ENCODE measurements around the gene USP9X. TPM values are rescaled to one million over a fixed set of nuclear protein-coding genes. Genes with fewer than 3 reads are reported as not detected.
"Not testable (repeated sequence)": the region's sequence is repeated elsewhere in the genome, so short reads cannot be mapped to it uniquely, and the experiment has no call there.

USP9X gene
- total and polyA plus RNA-seq, 4 experiments from 2014 or later = 12.9 to 78.2 (median 53.4) TPM

DNA sequence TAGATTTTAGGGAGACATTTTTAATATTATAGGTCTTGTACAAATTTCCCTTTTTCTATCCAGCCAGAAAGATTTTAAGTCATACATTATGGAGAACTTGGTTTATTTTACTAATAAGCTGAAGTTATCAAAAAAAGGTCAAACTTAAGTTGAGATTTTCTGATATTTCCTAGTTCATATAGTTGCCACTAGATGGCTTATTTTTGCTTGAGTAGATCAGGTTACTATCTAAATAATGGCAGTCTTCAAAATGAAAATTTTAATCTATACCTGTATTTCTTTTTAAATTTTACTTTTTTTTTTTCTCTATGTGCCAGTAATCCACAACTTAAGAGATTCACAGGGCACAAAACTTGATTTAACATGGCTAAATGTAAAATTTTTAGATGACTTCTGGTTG lies 52.3 kb downstream of the USP9X start:
- Mint-ChIP-seq H3K27ac (no peak overlapping the region), H3K27me3 (no peaks in the 10 kb centered on the region), H3K4me3 (no peak overlapping the region), H3K4me1 (peaks cover 0 to 5% (median 2%) of the 10 kb centered on the region in 4 donors), H3K9me3 (no peaks in the 10 kb centered on the region), H3K36me3 (peaks cover 40 to 54% of the 10 kb centered on the region in 2 donors)
- Histone ChIP-seq H3K9me3 (ENCODE audit: control insufficient read depth in 1 of 2, low read length in 2 of 2) (no peaks in the 10 kb centered on the region), H3K36me3 (ENCODE audit: insufficient read depth, low read length) (peaks cover 10% of the 10 kb centered on the region), H3K4me3 (ENCODE audit: low read length in 2 of 2) (no peak overlapping the region), H3K27me3 (ENCODE audit: insufficient read depth, low read length) (no peaks in the 10 kb centered on the region), H3K4me1 (ENCODE audit: insufficient read depth, low read length) (no peaks in the 10 kb centered on the region), H3K27ac (ENCODE audit: low read depth, low read length) (no peak overlapping the region)
- POLR2A ChIA-PET (ENCODE audit: partially characterized antibody) = no interaction called here
- DNase-seq = no peak
- intact Hi-C loops (cut with micrococcal nuclease) = no loop called here
- CTCF ChIA-PET (ENCODE audit: partially characterized antibody) = interaction anchor here (0.6 to 2.3 kb wide), 3 partner anchors 15 to 486 kb away, joined by 3 to 5 read pairs (median 4); no protein-coding TSS in a partner anchor

GRCh38 chrX:41142130-41142910 lies 57.1 kb downstream of the USP9X start:
- no peaks in the 10 kb centered on the region for H3K9me3 Mint-ChIP-seq
- intact Hi-C loops (cut with micrococcal nuclease) = no loop called here
- Histone ChIP-seq H3K36me3 (ENCODE audit: insufficient read depth, low read length) (peaks cover 17% of the 10 kb centered on the region), H3K9me3 (ENCODE audit: control insufficient read depth in 1 of 2, low read length in 2 of 2) (no peaks in the 10 kb centered on the region), H3K4me1 (ENCODE audit: insufficient read depth, low read length) (no peaks in the 10 kb centered on the region), H3K27ac (ENCODE audit: low read depth, low read length) (no peak overlapping the region), H3K27me3 (ENCODE audit: insufficient read depth, low read length) (no peaks in the 10 kb centered on the region), H3K4me3 (ENCODE audit: low read length in 2 of 2) (no peak overlapping the region)
- peaks cover 37 to 45% of the 10 kb centered on the region in 2 donors for H3K36me3 Mint-ChIP-seq
- peaks cover 0 to 5% (median 3%) of the 10 kb centered on the region in 4 donors for H3K4me1 Mint-ChIP-seq
- H3K4me3 Mint-ChIP-seq = no peak overlapping the region
- no peak for DNase-seq
- CTCF ChIA-PET (ENCODE audit: partially characterized antibody) = interaction anchor here (0.9 to 1.3 kb wide), 2 partner anchors 38 to 262 kb away, joined by 3 read pairs; no protein-coding TSS in a partner anchor
- H3K27ac Mint-ChIP-seq = no peak overlapping the region
- POLR2A ChIA-PET (ENCODE audit: partially characterized antibody) = no interaction called here
- H3K27me3 Mint-ChIP-seq = no peaks in the 10 kb centered on the region

DNA sequence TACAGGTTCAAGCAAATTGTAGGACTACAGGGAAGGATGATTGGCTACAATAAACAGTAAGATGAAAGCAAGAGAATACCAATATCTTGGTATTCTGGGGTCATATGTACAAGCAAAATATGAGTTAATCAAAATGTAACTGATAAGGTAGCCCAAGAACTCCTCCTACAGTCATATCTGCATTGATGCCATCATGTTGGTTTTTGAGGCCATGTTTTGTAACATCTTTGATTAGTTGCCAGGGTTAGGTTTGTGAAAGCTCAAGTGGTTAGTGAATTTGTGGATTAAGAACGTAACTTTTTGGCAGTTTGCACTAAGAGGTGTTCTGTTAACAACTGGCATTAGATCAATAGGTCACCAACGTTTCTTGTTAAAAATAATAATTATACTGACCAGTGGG lies 59.6 kb downstream of the USP9X start:
- CTCF ChIA-PET (ENCODE audit: partially characterized antibody) = interaction anchor here (0.6 kb wide), 1 partner anchor 33 kb away, joined by 4 read pairs; no protein-coding TSS in a partner anchor
- H3K9me3 Mint-ChIP-seq = no peaks in the 10 kb centered on the region
- Histone ChIP-seq H3K4me1 (ENCODE audit: insufficient read depth, low read length) (no peaks in the 10 kb centered on the region), H3K27ac (ENCODE audit: low read depth, low read length) (no peak overlapping the region), H3K36me3 (ENCODE audit: insufficient read depth, low read length) (peaks cover 31% of the 10 kb centered on the region), H3K4me3 (ENCODE audit: low read length in 2 of 2) (no peak overlapping the region), H3K27me3 (ENCODE audit: insufficient read depth, low read length) (no peaks in the 10 kb centered on the region), H3K9me3 (ENCODE audit: control insufficient read depth in 1 of 2, low read length in 2 of 2) (no peaks in the 10 kb centered on the region)
- H3K36me3 Mint-ChIP-seq = peaks cover 48 to 58% of the 10 kb centered on the region in 2 donors
- peaks cover 0 to 5% (median 3%) of the 10 kb centered on the region in 4 donors for H3K4me1 Mint-ChIP-seq
- H3K4me3 Mint-ChIP-seq = no peak overlapping the region
- no peak overlapping the region for H3K27ac Mint-ChIP-seq
- POLR2A ChIA-PET (ENCODE audit: partially characterized antibody) = no interaction called here
- no peak for DNase-seq
- intact Hi-C loops (cut with micrococcal nuclease) = no loop called here
- H3K27me3 Mint-ChIP-seq = no peaks in the 10 kb centered on the region

DNA sequence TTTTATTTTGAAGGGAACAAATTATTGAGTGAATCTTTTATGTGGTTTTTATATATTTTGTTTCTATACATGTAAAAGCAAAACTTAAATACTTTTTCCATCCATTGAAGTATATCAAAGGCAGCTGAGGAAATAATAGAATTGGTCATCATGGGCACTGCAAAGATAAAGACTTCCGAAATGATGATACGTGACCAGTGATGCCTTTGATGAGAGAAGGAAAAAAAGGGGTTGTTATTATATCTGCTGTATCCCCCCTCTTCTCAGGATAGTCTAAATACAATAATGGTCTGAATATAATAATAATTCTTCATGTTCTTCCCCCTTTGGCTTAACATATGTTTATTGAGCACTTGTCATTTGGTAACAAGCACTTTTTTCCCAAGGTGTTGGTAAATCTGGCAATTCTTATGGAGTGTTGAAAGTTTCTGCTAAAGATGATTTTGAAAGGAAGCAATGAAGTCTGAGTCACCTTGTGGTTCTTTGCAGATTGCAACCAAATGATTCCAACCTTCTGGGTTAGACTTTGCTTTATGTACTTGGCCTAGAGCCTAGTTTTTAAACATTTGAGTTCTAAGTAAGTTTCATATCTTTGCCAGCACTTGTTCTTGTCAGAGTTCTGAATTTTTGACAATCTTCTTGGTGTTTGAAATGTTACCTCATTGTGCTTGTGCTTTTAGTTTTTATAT lies 60.8 kb downstream of the USP9X start:
- peaks cover 0 to 5% (median 3%) of the 10 kb centered on the region in 4 donors for H3K4me1 Mint-ChIP-seq
- Histone ChIP-seq H3K27ac (ENCODE audit: low read depth, low read length) (no peak overlapping the region), H3K9me3 (ENCODE audit: control insufficient read depth in 1 of 2, low read length in 2 of 2) (no peaks in the 10 kb centered on the region), H3K36me3 (ENCODE audit: insufficient read depth, low read length) (peaks cover 28% of the 10 kb centered on the region), H3K4me1 (ENCODE audit: insufficient read depth, low read length) (no peaks in the 10 kb centered on the region), H3K27me3 (ENCODE audit: insufficient read depth, low read length) (no peaks in the 10 kb centered on the region), H3K4me3 (ENCODE audit: low read length in 2 of 2) (no peak overlapping the region)
- H3K27me3 Mint-ChIP-seq = no peaks in the 10 kb centered on the region
- no peak overlapping the region for H3K4me3 Mint-ChIP-seq
- intact Hi-C loops (cut with micrococcal nuclease) = no loop called here
- peaks cover 52 to 63% of the 10 kb centered on the region in 2 donors for H3K36me3 Mint-ChIP-seq
- ChIA-PET CTCF (ENCODE audit: partially characterized antibody) (interaction anchor here (1.3 kb wide), 1 partner anchor 268 kb away, joined by 4 read pairs; no protein-coding TSS in a partner anchor), POLR2A (ENCODE audit: partially characterized antibody) (no interaction called here)
- H3K27ac Mint-ChIP-seq = peak overlapping the region in 2 of 7 donors; percentile 33 to 73
- no peaks in the 10 kb centered on the region for H3K9me3 Mint-ChIP-seq
- no peak for DNase-seq

- no peak overlapping the region for H3K27ac ChIP-seq (ENCODE audit: low read depth, low read length)
- no peak for DNase-seq
- CTCF ChIA-PET (ENCODE audit: partially characterized antibody) = no interaction called here
- intact Hi-C loops (cut with micrococcal nuclease) = no loop called here
- peaks cover 27% of the 10 kb centered on the region for H3K36me3 ChIP-seq (ENCODE audit: insufficient read depth, low read length)
- H3K27me3 ChIP-seq (ENCODE audit: insufficient read depth, low read length) = no peaks in the 10 kb centered on the region
- Mint-ChIP-seq H3K36me3 (peaks cover 59% of the 10 kb centered on the region in 2 donors), H3K4me3 (no peak overlapping the region), H3K9me3 (no peaks in the 10 kb centered on the region), H3K27me3 (no peaks in the 10 kb centered on the region), H3K27ac (peak overlapping the region in 1 of 7 donors; percentile 38), H3K4me1 (peaks cover 0 to 5% (median 3%) of the 10 kb centered on the region in 4 donors)
- H3K9me3 ChIP-seq (ENCODE audit: control insufficient read depth in 1 of 2, low read length in 2 of 2) = no peaks in the 10 kb centered on the region
- no peaks in the 10 kb centered on the region for H3K4me1 ChIP-seq (ENCODE audit: insufficient read depth, low read length)
- POLR2A ChIA-PET (ENCODE audit: partially characterized antibody) = no interaction called here
- H3K4me3 ChIP-seq (ENCODE audit: low read length in 2 of 2) = no peak overlapping the region
Measured at GRCh38 chrX:41148553-41148952, 63.3 kb downstream of the USP9X start.

DNA sequence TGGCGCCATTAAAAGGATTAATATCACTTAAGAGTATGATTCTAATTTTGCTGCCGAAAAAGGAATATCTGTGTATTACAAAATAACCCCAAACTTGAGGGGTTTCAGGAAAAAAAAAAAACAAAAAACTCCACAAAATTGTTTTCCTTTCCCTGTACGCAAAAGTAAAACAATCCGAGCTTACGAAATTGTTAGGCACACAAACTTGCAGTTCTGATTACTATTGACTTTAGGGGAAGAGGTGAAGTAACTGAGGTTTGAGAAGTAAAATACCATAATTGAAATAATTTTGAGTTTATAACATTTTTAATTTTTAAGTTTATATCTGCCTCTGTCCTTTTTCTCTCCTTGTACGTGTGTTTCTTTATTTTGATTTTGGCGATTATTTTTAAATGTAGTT lies 64.8 kb downstream of the USP9X start:
- H3K9me3 Mint-ChIP-seq = no peaks in the 10 kb centered on the region
- H3K36me3 ChIP-seq (ENCODE audit: insufficient read depth, low read length) = peaks cover 30% of the 10 kb centered on the region
- intact Hi-C loops (cut with micrococcal nuclease) = no loop called here

GRCh38 chrX:41151726-41152125 lies 66.5 kb downstream of the USP9X start:
- H3K27ac ChIP-seq (ENCODE audit: low read depth, low read length); POLR2A ChIA-PET (ENCODE audit: partially characterized antibody); H3K4me3 ChIP-seq (ENCODE audit: low read length in 2 of 2); CTCF ChIA-PET (ENCODE audit: partially characterized antibody); H3K4me1 Mint-ChIP-seq; H3K27ac Mint-ChIP-seq; H3K9me3 ChIP-seq (ENCODE audit: control insufficient read depth in 1 of 2, low read length in 2 of 2); H3K4me3 Mint-ChIP-seq; H3K4me1 ChIP-seq (ENCODE audit: insufficient read depth, low read length); H3K27me3 ChIP-seq (ENCODE audit: insufficient read depth, low read length); intact Hi-C loops (cut with micrococcal nuclease); H3K27me3 Mint-ChIP-seq; H3K9me3 Mint-ChIP-seq; DNase-seq: not testable (repeated sequence)
- peaks cover 53 to 58% of the 10 kb centered on the region in 2 donors for H3K36me3 Mint-ChIP-seq
- peaks cover 34% of the 10 kb centered on the region for H3K36me3 ChIP-seq (ENCODE audit: insufficient read depth, low read length)

More for the DNA sequence above, 64.8 kb downstream of the USP9X start:
- Histone ChIP-seq H3K27ac (ENCODE audit: low read depth, low read length) (no peak overlapping the region), H3K27me3 (ENCODE audit: insufficient read depth, low read length) (no peaks in the 10 kb centered on the region), H3K9me3 (ENCODE audit: control insufficient read depth in 1 of 2, low read length in 2 of 2) (no peaks in the 10 kb centered on the region), H3K4me3 (ENCODE audit: low read length in 2 of 2) (no peak overlapping the region), H3K4me1 (ENCODE audit: insufficient read depth, low read length) (no peaks in the 10 kb centered on the region)
- Mint-ChIP-seq H3K27ac (no peak overlapping the region), H3K27me3 (no peaks in the 10 kb centered on the region), H3K36me3 (peaks cover 61 to 62% of the 10 kb centered on the region in 2 donors), H3K4me1 (peaks cover 0 to 5% (median 3%) of the 10 kb centered on the region in 4 donors), H3K4me3 (no peak overlapping the region)
- no peak for DNase-seq
- POLR2A ChIA-PET (ENCODE audit: partially characterized antibody) = no interaction called here
- CTCF ChIA-PET (ENCODE audit: partially characterized antibody) = interaction anchor here (1.1 to 1.2 kb wide), 2 partner anchors 33 to 111 kb away, joined by 3 read pairs; no protein-coding TSS in a partner anchor
